Adrenal gland (tissue), 5 donors: Measurements from ENCODE around the gene MFAP1.

Experiments
- POLR2A ChIP-seq, 2 donors: fragments of 450-650 bp; IDR thresholded peaks; one replicate each; pipeline ENCODE4 v1.6.1; 2017; ENCODE audit warnings: antibody characterized with exemption in 2 of 2, mild to moderate bottlenecking in 2 of 2, moderate library complexity in 1 of 2
- TF ChIP-seq, protein P1 (sequence below), 6 experiments: fragments of 450-650 bp in 4 of 6; fragments of 200-600 bp in 2 of 6; sonication (generic) in 1 of 6; IDR thresholded peaks; 1 replicate in 5 of 6; 2 replicates in 1 of 6; pipeline versions ENCODE4 v1.5.1 to v1.8.0; 2016 to 2021; ENCODE audit warnings: antibody characterized with exemption in 6 of 6, mild to moderate bottlenecking in 2 of 6, moderate library complexity in 1 of 6
- donor health status: DM: no; HTN: no; CAD: no.

DNA sequence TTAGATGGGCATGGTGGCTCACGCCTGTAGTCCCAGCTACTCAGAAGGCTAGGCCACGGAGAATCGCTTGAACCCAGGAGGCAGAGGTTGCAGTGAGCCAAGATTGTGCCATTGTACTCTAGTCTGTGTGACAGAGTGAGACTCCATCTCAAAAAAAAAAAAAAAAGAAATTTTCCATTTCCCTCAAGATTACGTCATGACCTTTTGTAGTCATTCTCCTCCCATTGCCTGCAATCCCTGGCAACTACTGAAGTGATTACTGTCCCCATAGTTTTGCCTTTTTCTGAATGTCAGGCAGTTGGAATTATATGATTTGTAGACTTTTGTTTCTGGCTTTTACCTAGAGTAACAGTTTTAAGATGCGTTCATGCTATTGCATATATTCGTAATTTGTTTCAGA lies 30.3 kb upstream of the MFAP1 start:
- TF ChIP-seq, protein P1, sequence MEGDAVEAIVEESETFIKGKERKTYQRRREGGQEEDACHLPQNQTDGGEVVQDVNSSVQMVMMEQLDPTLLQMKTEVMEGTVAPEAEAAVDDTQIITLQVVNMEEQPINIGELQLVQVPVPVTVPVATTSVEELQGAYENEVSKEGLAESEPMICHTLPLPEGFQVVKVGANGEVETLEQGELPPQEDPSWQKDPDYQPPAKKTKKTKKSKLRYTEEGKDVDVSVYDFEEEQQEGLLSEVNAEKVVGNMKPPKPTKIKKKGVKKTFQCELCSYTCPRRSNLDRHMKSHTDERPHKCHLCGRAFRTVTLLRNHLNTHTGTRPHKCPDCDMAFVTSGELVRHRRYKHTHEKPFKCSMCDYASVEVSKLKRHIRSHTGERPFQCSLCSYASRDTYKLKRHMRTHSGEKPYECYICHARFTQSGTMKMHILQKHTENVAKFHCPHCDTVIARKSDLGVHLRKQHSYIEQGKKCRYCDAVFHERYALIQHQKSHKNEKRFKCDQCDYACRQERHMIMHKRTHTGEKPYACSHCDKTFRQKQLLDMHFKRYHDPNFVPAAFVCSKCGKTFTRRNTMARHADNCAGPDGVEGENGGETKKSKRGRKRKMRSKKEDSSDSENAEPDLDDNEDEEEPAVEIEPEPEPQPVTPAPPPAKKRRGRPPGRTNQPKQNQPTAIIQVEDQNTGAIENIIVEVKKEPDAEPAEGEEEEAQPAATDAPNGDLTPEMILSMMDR (IDR thresholded peaks at IDR 0.05): no peak
- no peak for TF ChIP-seq POLR2A (IDR thresholded peaks at IDR 0.05)
